NT2/D1 (cell line): ENCODE results near the gene FARS2.

Source experiments
- SUZ12 ChIP-seq: IDR thresholded peaks from 2 replicates; pipeline ENCODE4 v1.6.1; 2011; ENCODE audit not compliant: insufficient read length, insufficient read depth; ENCODE audit errors: extremely low read depth
- YY1 ChIP-seq: IDR thresholded peaks from 2 replicates; pipeline ENCODE4 v1.6.1; 2011; ENCODE audit not compliant: insufficient read length, insufficient read depth
- ZNF274 ChIP-seq: IDR thresholded peaks from 2 replicates; pipeline ENCODE4 v1.6.1; 2011; ENCODE audit warnings: mild to moderate bottlenecking, low read depth, low read length

DNA sequence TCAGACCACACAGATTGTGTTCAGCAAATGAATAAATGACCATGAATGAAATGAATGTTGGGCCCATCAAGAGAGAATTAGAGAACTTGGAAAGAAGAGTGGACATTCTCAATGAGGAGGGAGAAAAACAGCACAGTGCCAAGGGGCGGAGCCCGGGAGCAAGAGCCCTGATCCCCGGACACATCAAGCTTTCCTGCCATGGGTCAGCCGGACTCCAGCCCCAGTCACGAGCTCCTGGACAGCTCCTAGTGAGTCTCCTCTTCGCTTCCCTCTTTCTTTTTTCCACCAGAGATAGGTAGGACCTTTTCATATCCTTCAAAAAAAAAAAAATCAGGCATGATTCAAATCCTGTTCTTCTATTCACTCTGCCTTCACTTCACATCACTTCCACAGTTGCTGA, 471.2 kb downstream of the FARS2 start:
- no peak for TF ChIP-seq YY1
- no peak for TF ChIP-seq ZNF274
- no peak for TF ChIP-seq SUZ12
